ENCODE measurements around the gene CSNK1G1.

DNA sequence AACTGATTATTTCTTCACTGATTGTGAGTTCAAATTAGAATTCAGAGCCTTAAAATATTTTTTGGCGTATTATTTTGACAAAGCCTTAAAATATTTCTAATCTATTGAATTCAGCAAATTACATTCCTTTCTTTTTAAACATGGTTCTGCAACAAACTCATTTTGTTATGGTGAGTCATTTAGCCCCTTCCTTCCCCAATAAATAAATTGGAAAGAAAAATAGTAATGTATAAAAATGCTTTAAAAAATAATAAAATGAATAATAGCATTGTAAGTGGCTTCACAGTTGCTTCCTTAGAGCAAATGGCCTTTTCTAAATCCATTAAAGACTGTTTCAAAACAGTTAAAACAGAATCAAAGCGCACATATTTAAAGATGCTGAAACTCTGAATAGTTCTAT, 12.1 kb downstream of the CSNK1G1 start:
- TF ChIP-seq CTCF (IDR thresholded peaks at IDR 0.05) (no peak), POLR2A (IDR thresholded peaks at IDR 0.05) (no peak)
